Measurements from ENCODE around the gene PRKAG2.

The PRKAG2 gene

GRCh38 chr7:151900591-151900985 lies 23.7 kb upstream of the PRKAG2 start:
- H3K4me3 ChIP-seq (ENCODE audit: low read depth, low read length), result no peak overlapping the region
- TF ChIP-seq CTCF (IDR thresholded peaks at IDR 0.05; ENCODE audit: low read depth, low read length), result no peak

GRCh38 chr7:151899513-151900360 lies 22.8 kb upstream of the PRKAG2 start:
- TF ChIP-seq CTCF (IDR thresholded peaks at IDR 0.05; ENCODE audit: low read depth, low read length), result no peak
- no peak overlapping the region for H3K4me3 ChIP-seq (ENCODE audit: low read depth, low read length)

GRCh38 chr7:151897951-151898686 lies 21.2 kb upstream of the PRKAG2 start:
- H3K4me3 ChIP-seq (ENCODE audit: low read depth, low read length), result no peak overlapping the region
- no peak for TF ChIP-seq CTCF (IDR thresholded peaks at IDR 0.05; ENCODE audit: low read depth, low read length)

GRCh38 chr7:151897161-151897731 lies 20.3 kb upstream of the PRKAG2 start:
- TF ChIP-seq CTCF (IDR thresholded peaks at IDR 0.05; ENCODE audit: low read depth, low read length), result no peak
- H3K4me3 ChIP-seq (ENCODE audit: low read depth, low read length), result no peak overlapping the region

GRCh38 chr7:151896486-151896885 lies 19.6 kb upstream of the PRKAG2 start:
- TF ChIP-seq CTCF (IDR thresholded peaks at IDR 0.05; ENCODE audit: low read depth, low read length), result no peak
- no peak overlapping the region for H3K4me3 ChIP-seq (ENCODE audit: low read depth, low read length)

GRCh38 chr7:151896086-151896485 lies 19.2 kb upstream of the PRKAG2 start:
- H3K4me3 ChIP-seq (ENCODE audit: low read depth, low read length), result no peak overlapping the region
- TF ChIP-seq CTCF (IDR thresholded peaks at IDR 0.05; ENCODE audit: low read depth, low read length), result no peak

GRCh38 chr7:151895631-151896031 lies 18.7 kb upstream of the PRKAG2 start:
- H3K4me3 ChIP-seq (ENCODE audit: low read depth, low read length), result no peak overlapping the region
- no peak for TF ChIP-seq CTCF (IDR thresholded peaks at IDR 0.05; ENCODE audit: low read depth, low read length)

Measured in WI38 (cell line).